ENCODE results near the gene ZNF511.
"Not testable (repeated sequence)": the region's sequence is repeated elsewhere in the genome, so short reads cannot be mapped to it uniquely, and the experiment has no call there.

Gene ZNF511

DNA sequence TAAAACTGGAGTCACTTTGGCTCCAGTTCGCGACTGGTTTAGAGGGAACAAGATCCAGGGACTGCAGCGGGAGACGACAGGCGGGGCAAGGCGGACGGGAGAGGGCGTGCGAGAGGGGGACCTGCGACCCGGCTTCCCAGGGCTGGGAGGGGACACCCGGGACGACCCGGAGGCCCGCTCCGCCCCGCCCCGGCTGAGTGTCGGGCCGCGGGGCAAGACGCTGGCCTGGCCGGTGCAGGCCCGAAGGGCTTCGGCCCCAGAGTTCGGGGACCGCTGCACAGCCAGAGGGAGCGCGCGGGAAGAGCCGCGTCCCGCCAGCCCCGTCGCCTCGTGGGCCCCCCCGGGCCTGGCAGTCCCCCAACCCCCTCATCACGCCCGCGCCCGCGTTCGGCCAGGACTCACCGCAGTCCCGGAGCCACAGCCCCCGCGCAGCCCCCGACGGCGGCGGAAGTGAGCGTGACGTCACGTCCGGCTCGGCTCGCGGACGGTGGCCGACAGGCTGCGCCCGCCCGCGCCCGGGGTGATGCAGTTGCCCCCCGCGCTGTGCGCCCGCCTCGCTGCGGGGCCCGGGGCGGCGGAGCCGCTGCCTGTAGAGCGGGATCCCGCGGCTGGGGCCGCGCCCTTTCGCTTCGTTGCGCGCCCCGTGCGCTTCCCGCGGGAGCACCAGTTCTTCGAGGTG lies at the start of gene ZNF511, which contains the start of gene TUBGCP2:
ZNF511 (plus strand) TSS at position 494 of the 679 bp plus-strand sequence; CDS start at position 524, 30 bp downstream.
TUBGCP2 (minus strand) TSS at position 452 of the 679 bp plus-strand sequence. CDS start 5,931 bp downstream, outside the sequence.
- DNase-seq = no peak

DNA sequence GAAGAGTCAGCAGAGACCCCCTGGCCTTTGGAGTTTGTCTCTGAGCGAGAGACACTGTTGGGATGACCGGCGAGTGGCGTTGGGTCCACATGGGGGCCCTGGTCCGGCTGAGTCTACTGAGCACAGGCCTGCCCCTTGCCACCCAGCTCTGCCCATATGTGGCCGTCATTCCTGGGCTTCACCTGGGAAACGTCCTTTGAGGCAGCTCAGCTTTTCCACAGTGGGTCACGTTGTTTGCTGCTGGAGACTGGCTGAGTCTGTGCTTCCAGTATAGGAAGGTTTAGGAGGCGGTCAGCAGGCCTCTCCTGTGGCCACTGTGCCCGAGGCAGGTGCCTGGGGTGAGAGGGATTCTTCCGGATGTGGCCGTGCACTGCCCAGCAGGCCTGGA lies 49.1 kb upstream of the ZNF511 start:
- no peak for DNase-seq

DNA sequence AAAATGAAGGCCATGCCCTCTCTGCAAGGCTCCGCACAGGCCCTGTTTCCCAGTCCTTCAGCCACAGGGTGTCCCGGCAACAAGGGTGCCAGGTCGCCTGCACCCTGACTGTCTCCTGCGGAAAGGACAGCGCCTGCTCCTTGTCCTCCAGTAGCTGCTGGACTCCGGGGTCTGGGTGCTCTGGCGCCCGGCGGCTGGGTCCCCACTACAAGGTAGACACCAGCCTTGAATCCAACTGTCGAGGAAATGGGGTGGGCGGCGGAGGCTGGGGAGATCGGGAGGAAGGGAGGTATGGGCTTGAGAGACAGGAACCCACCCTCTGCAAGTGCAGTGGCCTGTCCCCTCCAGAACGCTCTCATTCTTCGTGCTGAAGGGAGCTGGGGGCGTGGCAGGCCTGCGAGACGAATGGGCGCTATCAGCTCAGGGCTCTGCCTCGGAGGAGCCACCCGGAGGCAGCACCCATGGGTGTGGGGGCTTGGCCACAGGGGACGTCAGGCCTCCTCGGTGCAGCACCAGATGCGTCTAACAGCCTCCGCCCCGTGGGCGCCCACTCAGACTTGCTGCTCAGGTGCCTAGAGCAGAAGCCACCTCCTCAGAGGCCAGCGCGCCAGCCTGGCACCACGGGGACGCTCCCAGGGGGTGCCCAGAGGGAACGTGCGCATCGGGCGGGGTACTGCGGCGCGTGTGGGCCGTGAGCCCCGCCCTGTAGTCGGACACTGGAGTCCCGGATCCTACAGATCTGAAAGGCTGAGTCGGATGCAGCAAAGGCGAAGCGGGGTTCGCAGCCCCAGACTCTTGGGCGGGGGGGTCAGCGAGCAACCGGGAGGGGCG lies 47.6 kb upstream of the ZNF511 start:
- DNase-seq = no peak

GRCh38 chr10:133261726-133262325 lies 46.9 kb upstream of the ZNF511 start:
- no peak for DNase-seq

GRCh38 chr10:133262696-133263095 lies 46.0 kb upstream of the ZNF511 start:
- DNase-seq = no peak

DNA sequence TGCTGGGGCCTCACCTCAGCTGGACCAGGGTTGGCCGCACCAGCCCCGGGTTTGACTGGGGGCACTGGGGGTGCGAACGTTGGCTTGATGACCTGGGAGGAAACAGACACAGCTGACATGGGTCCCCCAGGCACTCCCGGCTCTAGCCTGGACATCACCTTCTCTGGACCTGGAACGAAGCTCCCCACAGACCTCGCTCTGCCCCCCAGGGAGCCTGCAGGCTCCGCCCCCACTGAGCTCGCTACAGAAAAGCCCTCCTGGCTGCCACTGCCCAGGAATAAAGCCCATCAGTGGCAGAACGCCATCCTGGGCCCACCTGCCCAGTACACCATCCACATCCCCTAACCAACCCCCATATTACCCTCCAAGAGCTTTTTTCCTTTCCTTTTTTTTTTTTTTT lies 45.0 kb upstream of the ZNF511 start:
- no peak for DNase-seq

- DNase-seq = no peak
These were observed 44.3 kb upstream of the ZNF511 start for GRCh38 chr10:133264461-133264860.

- not testable (repeated sequence) for DNase-seq
These were observed 43.7 kb upstream of the ZNF511 start for GRCh38 chr10:133265052-133265451.

GRCh38 chr10:133266056-133266795 lies 42.5 kb upstream of the ZNF511 start:
- DNase-seq = no peak

GRCh38 chr10:133267293-133267692 lies 41.4 kb upstream of the ZNF511 start:
- DNase-seq = no peak

DNA sequence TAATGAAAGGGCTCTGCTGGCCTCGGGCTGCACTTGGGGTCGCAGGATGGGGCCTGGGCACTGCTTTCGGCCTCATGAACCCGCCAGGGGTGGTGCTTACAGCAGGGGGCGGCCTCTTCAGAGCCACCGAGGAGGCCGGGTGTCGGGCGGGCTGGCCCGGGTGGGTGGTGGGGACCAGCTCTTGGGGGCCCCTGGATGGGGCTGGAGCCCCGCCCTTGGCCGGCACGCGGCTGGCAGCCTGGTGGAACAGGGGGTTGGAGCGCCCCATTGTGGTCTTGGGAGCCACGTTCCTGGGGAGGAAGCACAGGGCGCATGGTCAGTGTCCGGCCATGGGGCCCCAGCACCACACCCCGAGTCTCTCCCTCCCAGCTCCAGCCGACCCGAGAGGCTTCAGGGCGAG lies 40.9 kb upstream of the ZNF511 start:
- no peak for DNase-seq

DNA sequence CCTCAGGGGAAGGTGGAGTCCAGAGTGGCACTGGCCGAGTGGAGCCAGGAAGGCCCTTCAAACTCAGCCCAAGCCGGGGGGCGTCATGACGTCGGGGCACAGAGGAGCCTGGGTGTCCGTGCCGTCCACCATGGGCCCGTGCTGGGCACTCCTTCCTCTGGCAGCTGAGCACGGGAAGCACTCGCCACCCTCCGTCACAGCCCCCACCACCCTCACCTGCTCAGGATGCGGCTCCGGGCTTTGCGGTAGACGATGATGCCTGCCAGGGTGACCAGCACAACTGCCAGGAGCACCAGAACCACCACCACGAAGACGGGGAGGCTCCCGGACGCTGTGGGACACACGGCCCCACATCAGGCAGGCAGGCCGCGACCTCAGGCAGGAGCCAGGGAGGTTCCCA lies 40.2 kb upstream of the ZNF511 start:
- DNase-seq = no peak

DNA sequence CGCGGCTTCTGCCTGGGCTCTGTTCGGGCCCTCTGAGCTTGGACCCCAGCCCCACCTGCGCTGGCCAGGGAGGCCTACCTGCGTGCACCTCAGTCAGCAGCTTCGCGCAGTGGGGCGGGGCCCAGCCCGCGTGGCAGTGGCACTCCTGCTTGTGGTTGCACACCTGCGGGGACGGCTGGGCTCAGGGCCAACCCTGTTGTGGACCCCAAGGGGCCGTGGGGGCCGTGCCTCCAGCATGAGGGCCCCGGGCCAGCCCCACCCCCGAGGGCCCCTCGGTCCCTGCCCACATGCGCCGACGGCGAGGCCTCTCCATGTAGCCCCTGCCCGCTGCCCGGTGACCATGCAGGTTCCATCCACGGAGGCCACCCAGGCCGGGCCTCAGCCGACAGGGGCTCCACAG lies 39.3 kb upstream of the ZNF511 start:
- no peak for DNase-seq

GRCh38 chr10:133270204-133270603 lies 38.5 kb upstream of the ZNF511 start:
- no peak for DNase-seq

DNA sequence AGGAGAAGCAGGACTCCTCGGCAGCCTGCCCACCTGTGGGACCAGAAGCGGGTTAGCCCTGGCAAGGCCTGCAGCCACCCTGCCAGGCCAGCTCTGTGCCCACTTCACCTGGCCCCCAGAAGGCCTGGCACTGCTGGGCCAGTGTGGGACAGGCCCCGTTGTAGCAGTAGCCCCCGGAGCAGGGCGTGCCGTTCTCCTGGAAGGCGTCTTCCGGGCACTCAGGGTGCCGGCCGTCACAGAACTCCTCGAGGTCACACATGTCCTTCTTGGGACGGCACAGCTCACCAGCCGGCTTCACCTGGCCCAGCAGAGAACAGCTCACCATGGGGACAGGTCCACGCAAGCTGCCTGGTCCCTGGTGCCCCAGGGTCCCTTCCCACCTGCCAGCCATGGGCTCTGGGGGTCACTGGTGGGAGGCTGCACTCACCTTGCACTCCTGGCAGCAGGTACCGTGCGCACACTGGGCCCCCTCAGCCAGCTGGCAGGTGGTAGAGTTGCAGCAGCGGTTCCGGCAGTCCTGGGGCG lies 37.9 kb upstream of the ZNF511 start:
- no peak for DNase-seq

DNA sequence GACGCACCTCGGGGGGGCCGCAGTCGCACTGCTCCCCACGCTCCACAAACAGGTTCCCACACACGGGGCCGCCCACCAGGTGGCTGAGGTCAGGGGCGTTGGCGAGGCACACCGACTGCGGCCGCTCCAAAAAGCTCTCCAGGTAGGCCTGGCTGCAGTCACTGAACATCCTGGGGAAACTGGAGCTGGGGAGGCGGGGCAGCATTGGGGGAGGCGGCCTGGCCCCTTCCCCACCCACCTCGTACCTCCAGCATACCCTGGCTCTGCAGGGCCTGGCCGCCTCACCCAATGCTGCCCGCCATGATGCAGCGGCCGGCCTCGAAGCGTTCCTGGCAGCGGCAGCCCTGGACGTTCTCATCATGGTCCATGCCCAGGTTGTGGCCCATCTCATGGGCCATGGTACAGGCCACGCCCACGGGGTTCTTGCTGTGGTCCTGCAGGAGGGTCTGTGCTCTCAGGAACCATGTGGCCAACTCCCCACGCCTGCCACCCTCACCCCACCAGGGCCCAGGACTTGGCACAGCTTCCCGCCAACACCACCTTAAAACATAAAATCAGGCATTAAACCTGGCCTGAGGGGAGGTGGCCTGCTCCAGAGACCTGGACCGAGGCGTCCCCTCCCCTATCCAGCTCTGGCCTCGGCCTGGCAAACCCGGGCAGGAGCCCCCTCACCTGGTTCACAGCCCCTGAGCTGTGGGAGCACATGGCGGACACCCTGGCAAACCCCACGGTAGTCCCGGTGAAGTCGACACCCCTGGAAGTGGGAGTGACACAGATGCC lies 37.0 kb upstream of the ZNF511 start:
- DNase-seq = no peak

GRCh38 chr10:133272301-133272963 lies 36.3 kb upstream of the ZNF511 start:
- no peak for DNase-seq

DNA sequence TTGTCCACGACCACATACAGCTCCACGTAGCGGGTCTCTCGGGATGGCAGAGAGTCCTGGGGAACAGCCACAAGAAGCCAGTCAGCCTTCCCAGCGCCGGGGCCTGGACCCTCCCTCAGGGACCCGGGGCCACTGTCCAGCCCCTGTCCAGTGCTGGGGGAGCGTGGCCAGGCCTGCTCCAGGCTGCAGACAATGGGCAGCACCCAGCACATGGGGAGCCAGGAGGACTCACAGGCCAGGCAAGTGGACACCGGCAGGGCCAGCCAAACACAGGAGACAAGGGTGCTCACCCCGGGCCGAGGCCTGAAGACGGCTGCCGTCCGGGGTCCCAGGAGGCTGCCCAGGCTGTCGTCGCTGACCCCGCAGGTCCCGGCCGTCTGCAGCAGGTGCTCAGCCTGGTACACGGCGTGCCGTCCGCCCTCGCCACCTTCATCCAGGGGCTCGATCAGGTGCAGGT lies 35.7 kb upstream of the ZNF511 start:
- DNase-seq = no peak

- no peak for DNase-seq
These were observed 35.1 kb upstream of the ZNF511 start for GRCh38 chr10:133273534-133274143.

GRCh38 chr10:133274751-133275683 lies 33.7 kb upstream of the ZNF511 start:
- no peak for DNase-seq

Measured in NCI-H1694 treated with DMSO at 0.1 percent for 48 hours (cell line).